Activated T-cell treated with anti-CD3 and anti-CD28 coated beads, Interleukin-2, amount 50 U/mL, for 24 hours (primary cell): Measurements from ENCODE around the gene NRG2.

Source experiments
- DNase-seq: peaks from one replicate; pipeline ENCODE4 v3.0.0-alpha.2; 2020
- H3K27ac Mint-ChIP-seq: 2 replicates; pipeline ENCODE4 v1.8.0; 2020; ENCODE audit warnings: mild to moderate bottlenecking, mixed read lengths
- H3K27me3 Mint-ChIP-seq: 2 replicates; pipeline ENCODE4 v1.8.0; 2020; ENCODE audit warnings: mixed read lengths
- H3K36me3 Mint-ChIP-seq: 2 replicates; pipeline ENCODE4 v1.8.0; 2020; ENCODE audit warnings: low read depth, mixed read lengths
- H3K4me1 Mint-ChIP-seq: 2 replicates; pipeline ENCODE4 v1.8.0; 2020; ENCODE audit warnings: low read depth, mixed read lengths
- H3K4me3 Mint-ChIP-seq: 2 replicates; pipeline ENCODE4 v1.8.0; 2020; ENCODE audit warnings: mild to moderate bottlenecking, moderate library complexity, mixed read lengths
- H3K9me3 Mint-ChIP-seq: 2 replicates; pipeline ENCODE4 v1.8.0; 2020; ENCODE audit warnings: mixed read lengths

The NRG2 gene

GRCh38 chr5:140042643-140043507 is at the start of gene NRG2:
NRG2 (minus strand) TSS chr5:140043299.
- Mint-ChIP-seq H3K4me1 (peaks cover 24% of the 10 kb centered on the region), H3K27me3 (peaks cover 73% of the 10 kb centered on the region), H3K4me3 (peak within 1 kb of the TSS; percentile 74), H3K36me3 (no peaks in the 10 kb centered on the region), H3K9me3 (no peaks in the 10 kb centered on the region), H3K27ac (no peak within 1 kb of the TSS)
- peak; percentile 65 for DNase-seq

DNA sequence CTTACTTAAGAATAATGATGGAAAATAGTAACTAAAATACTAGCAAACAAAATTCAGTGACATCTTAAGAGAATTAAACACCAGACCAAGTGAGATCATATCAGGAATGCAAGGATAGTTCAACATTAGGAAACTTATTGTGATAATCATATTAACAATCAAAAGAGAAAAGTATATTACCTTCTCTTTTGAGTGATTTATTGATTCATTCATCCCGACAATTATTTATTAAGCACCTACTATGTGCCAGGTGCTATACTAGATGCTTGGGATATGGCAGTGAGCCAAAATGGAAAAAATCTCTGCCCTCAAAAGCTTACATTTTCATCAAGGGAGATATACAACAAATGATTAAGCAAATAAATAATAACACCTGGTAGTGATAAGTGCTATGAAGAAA is 47.2 kb upstream of the NRG2 start:
- Mint-ChIP-seq H3K36me3 (peaks cover 1% of the 10 kb centered on the region), H3K9me3 (peaks cover 22% of the 10 kb centered on the region), H3K27me3 (peaks cover 11% of the 10 kb centered on the region), H3K4me1 (no peaks in the 10 kb centered on the region), H3K27ac (no peak overlapping the region), H3K4me3 (no peak overlapping the region)
- DNase-seq = no peak

DNA sequence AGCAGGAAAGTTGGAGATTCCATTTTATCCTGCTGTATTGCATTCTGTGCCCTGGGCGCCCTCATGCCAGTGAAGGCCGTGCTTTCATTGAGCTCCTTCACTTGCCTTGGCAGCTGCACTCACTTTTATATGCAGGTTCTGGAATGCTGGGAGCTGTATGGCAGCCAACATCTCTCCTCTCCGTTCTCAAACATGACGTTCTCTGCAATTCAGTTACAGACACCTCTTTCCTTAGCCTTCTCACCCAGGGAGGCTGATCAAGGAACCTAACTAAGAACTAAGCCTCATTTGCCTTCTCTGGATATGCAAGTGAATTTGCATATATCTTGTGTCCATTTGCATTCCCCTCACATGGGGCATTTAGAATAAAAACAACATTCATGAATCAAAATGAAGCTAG is 41.4 kb upstream of the NRG2 start:
- no peaks in the 10 kb centered on the region for H3K36me3 Mint-ChIP-seq
- H3K4me1 Mint-ChIP-seq = no peaks in the 10 kb centered on the region
- no peak overlapping the region for H3K27ac Mint-ChIP-seq
- peaks cover 6% of the 10 kb centered on the region for H3K9me3 Mint-ChIP-seq
- no peak for DNase-seq
- no peak overlapping the region for H3K4me3 Mint-ChIP-seq
- H3K27me3 Mint-ChIP-seq = peaks cover 11% of the 10 kb centered on the region

DNA sequence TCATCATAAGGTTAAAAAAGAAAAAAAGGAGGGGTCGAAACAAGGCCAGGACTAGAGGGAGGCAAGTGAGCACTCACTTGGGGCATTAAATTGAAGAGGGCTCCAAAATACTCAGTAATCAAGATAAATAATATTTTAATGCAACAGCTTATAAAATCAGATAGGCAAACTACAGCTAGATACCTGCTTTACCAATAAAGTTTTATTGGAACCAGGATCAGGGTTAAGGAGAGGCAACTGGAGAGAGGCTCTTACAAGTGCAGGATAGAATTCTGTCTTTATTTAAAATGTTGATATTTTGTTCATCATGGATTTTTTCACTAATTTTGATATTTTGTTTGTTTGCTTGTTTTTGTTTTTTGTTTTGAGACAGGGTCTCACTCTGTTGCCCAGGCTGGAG is 40.6 kb upstream of the NRG2 start:
- Mint-ChIP-seq H3K4me3 (no peak overlapping the region), H3K4me1 (no peaks in the 10 kb centered on the region), H3K9me3 (no peaks in the 10 kb centered on the region), H3K36me3 (no peaks in the 10 kb centered on the region), H3K27ac (no peak overlapping the region), H3K27me3 (peaks cover 11% of the 10 kb centered on the region)
- DNase-seq = no peak

DNA sequence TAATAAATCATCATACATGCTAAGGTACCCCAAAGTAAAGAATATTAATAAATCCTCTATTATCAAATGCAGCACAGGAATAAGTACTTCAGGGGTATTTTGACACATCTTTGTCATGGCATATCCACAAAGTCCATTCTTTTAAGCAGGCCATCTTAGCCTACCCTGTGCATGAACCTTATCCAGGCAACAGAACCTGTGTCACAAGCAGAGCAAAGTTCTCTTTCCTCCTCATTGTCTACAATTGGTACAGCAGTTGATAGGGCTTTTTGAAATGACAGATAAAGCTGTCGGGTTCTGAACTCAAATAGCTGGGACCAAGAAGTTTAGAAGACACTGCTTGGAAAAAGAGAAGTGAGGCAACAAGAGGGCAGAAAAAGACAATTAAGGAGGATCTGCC is 40.0 kb upstream of the NRG2 start:
- DNase-seq = no peak
- Mint-ChIP-seq H3K27ac (no peak overlapping the region), H3K27me3 (peaks cover 11% of the 10 kb centered on the region), H3K4me1 (no peaks in the 10 kb centered on the region), H3K36me3 (no peaks in the 10 kb centered on the region), H3K9me3 (no peaks in the 10 kb centered on the region), H3K4me3 (no peak overlapping the region)

DNA sequence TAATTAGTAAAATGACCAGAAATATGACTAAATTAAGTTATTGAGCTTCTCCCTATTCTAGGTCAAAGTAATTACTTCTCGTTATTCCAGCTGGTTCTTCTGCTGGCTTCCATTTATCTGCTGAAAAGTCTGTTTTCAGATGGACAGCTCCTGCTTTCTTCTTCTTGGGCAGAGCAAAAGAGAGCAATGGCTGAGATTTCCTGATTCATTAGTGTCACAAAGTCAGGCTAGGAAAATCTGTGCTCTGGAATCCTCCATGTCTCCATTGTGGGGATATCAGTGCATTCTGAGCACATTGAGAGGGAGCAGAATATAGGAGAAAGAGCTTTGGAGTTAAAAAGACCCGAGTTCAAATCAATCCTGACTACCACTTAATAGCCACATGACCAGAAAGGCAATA is 33.7 kb upstream of the NRG2 start:
- Mint-ChIP-seq H3K27ac (no peak overlapping the region), H3K4me3 (no peak overlapping the region), H3K27me3 (peaks cover 33% of the 10 kb centered on the region), H3K4me1 (no peaks in the 10 kb centered on the region), H3K36me3 (no peaks in the 10 kb centered on the region), H3K9me3 (no peaks in the 10 kb centered on the region)
- no peak for DNase-seq

DNA sequence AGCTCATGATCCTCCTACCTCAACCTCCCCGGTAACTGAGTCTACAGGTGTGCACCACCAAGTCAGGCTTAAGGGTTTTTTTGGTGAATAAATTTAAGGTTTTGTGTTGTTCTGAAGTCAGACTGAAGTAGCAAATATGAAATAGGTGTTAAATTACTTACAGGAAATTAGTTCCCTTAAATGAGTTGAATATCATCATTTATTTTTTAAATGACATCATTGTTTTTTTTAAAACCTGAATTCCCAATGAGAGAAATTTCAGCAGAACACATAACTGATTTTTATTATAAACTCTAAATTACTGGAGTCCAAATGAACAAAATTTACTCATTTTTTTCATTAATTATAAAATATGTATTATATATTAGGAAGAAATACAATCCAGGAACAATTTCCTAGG is 33.0 kb upstream of the NRG2 start:
- Mint-ChIP-seq H3K4me3 (no peak overlapping the region), H3K4me1 (no peaks in the 10 kb centered on the region), H3K9me3 (no peaks in the 10 kb centered on the region), H3K36me3 (no peaks in the 10 kb centered on the region), H3K27ac (no peak overlapping the region), H3K27me3 (peaks cover 33% of the 10 kb centered on the region)
- no peak for DNase-seq

DNA sequence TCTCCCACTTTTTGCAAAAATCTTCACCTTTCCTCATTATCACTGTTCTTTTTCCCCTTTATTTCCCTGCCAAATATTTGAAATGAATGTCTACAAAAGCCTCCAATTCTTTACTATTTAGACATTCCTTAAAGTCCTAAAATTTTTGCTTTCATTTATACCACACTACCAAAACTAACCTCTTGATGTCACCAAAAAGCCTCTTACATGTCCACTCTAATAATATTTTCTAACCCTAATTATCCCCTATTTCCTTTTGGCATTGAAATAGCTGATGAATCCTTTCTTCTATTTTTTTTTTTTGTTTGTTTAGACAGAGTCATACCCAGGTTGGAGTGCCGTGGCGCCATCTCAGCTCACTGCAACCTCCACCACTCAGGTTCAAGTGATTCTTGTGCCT is 32.3 kb upstream of the NRG2 start:
- H3K4me1 Mint-ChIP-seq = no peaks in the 10 kb centered on the region
- peaks cover 29% of the 10 kb centered on the region for H3K27me3 Mint-ChIP-seq
- no peak overlapping the region for H3K4me3 Mint-ChIP-seq
- DNase-seq = no peak
- no peaks in the 10 kb centered on the region for H3K36me3 Mint-ChIP-seq
- H3K27ac Mint-ChIP-seq = no peak overlapping the region
- H3K9me3 Mint-ChIP-seq = no peaks in the 10 kb centered on the region

GRCh38 chr5:140073296-140073695 is 30.2 kb upstream of the NRG2 start:
- no peaks in the 10 kb centered on the region for H3K36me3 Mint-ChIP-seq
- no peak overlapping the region for H3K4me3 Mint-ChIP-seq
- DNase-seq = no peak
- H3K27ac Mint-ChIP-seq = no peak overlapping the region
- H3K9me3 Mint-ChIP-seq = no peaks in the 10 kb centered on the region
- no peaks in the 10 kb centered on the region for H3K4me1 Mint-ChIP-seq
- peaks cover 29% of the 10 kb centered on the region for H3K27me3 Mint-ChIP-seq

DNA sequence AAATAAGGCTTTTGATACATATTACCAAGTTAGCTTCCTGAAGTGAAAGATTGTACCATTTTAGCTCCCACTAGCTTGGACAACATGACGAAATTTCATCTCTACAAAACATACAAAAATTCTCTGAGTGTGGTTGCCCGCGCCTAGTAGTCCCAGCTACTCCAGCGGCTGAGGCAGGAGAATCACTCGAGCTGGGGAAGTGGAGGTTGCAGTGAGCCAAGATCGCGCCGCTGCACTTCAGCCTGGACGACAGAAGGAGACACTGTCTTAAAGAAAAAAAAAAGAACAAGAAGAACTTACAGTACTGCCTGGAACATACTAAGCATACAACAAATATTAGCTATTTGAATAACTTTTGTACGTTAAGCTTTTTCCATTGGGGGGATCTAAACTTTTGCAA is 29.7 kb upstream of the NRG2 start:
- DNase-seq = no peak
- Mint-ChIP-seq H3K27me3 (peaks cover 29% of the 10 kb centered on the region), H3K27ac (no peak overlapping the region), H3K9me3 (no peaks in the 10 kb centered on the region), H3K4me1 (no peaks in the 10 kb centered on the region), H3K36me3 (no peaks in the 10 kb centered on the region), H3K4me3 (no peak overlapping the region)

GRCh38 chr5:140060816-140061215 is 17.7 kb upstream of the NRG2 start:
- H3K9me3 Mint-ChIP-seq = no peaks in the 10 kb centered on the region
- H3K27me3 Mint-ChIP-seq = peaks cover 27% of the 10 kb centered on the region
- no peaks in the 10 kb centered on the region for H3K36me3 Mint-ChIP-seq
- no peak for DNase-seq
- no peaks in the 10 kb centered on the region for H3K4me1 Mint-ChIP-seq
- H3K27ac Mint-ChIP-seq = no peak overlapping the region
- no peak overlapping the region for H3K4me3 Mint-ChIP-seq

- no peaks in the 10 kb centered on the region for H3K4me1 Mint-ChIP-seq
- H3K27ac Mint-ChIP-seq = no peak overlapping the region
- DNase-seq = no peak
- no peaks in the 10 kb centered on the region for H3K36me3 Mint-ChIP-seq
- peaks cover 23% of the 10 kb centered on the region for H3K27me3 Mint-ChIP-seq
- H3K9me3 Mint-ChIP-seq = no peaks in the 10 kb centered on the region
- H3K4me3 Mint-ChIP-seq = no peak overlapping the region
Measured at GRCh38 chr5:140058212-140058932, 15.3 kb upstream of the NRG2 start.

DNA sequence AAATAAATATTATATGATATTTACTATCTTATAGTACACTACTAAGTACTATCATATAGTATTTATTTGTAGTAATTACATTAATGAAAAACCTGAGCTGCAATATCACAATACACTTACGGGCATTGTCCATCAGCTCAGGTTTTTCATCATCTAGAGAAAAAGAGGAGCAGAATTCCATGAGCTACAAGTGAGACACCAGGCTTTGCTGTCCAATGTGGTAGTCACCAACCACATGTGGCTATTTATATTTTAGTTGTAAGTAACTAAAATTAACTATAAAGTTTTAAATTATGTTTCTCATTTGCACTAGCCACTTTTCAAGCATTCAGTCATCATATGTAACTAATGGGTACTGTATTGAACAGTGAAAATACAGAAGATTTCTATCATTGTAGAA is 13.8 kb upstream of the NRG2 start:
- Mint-ChIP-seq H3K4me3 (no peak overlapping the region), H3K27me3 (peaks cover 11% of the 10 kb centered on the region), H3K27ac (no peak overlapping the region), H3K36me3 (no peaks in the 10 kb centered on the region), H3K4me1 (no peaks in the 10 kb centered on the region), H3K9me3 (no peaks in the 10 kb centered on the region)
- no peak for DNase-seq

GRCh38 chr5:140055152-140055551 is 12.1 kb upstream of the NRG2 start:
- no peaks in the 10 kb centered on the region for H3K9me3 Mint-ChIP-seq
- DNase-seq = no peak
- no peak overlapping the region for H3K27ac Mint-ChIP-seq
- H3K36me3 Mint-ChIP-seq = no peaks in the 10 kb centered on the region
- peaks cover 13% of the 10 kb centered on the region for H3K27me3 Mint-ChIP-seq
- H3K4me3 Mint-ChIP-seq = no peak overlapping the region
- no peaks in the 10 kb centered on the region for H3K4me1 Mint-ChIP-seq

DNA sequence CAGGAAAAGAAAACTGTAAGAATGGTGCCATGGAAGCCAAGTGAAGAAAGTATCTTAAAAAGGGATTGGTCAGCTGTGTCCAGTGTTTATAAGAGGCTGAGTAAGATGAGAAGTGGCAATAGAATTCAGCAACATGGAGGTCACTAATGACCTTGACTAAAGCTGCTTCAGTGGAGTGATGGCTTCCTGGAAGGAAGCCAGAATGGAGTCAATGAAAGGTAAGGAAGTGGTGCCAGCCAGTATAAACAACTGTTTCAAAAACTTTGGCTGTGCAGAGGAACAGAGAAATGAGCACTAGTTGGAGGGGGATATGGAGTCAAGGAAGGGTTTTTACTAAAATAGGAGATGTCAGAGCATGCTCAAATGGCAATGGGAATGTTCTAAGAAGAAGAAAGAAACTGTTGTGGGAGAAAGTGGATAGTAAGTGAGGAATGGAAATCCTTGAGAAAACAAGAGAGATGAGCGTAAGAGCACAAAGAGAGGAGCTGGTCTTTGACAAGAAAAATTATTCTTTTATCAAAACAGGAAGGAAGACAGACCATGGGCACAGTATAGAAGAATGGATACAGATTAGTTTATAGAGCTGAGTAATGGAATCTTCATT is 11.1 kb upstream of the NRG2 start:
- no peak for DNase-seq
- Mint-ChIP-seq H3K27ac (no peak overlapping the region), H3K4me1 (no peaks in the 10 kb centered on the region), H3K36me3 (no peaks in the 10 kb centered on the region), H3K27me3 (peaks cover 20% of the 10 kb centered on the region), H3K9me3 (no peaks in the 10 kb centered on the region), H3K4me3 (no peak overlapping the region)
